GM18907 (cell line): ENCODE results near the gene CALHM6.
A peak's percentile ranks its signal among the peaks of the same experiment; 100 is the strongest.

Experiments
- ATAC-seq: cut with Tn5 transposase; IDR thresholded peaks from one replicate; pipeline ENCODE4 v1.9.1; 2021; ENCODE audit warnings: mild to moderate bottlenecking, moderate library complexity; ENCODE audit not compliant: unreplicated experiment

The CALHM6 gene

GRCh38 chr6:116444575-116444974, 16.6 kb upstream of the CALHM6 start:
- no peak for ATAC-seq

- ATAC-seq = no peak
Observed at GRCh38 chr6:116445102-116445501, 16.1 kb upstream of the CALHM6 start.

GRCh38 chr6:116446399-116446798, 14.8 kb upstream of the CALHM6 start:
- ATAC-seq = no peak

- ATAC-seq = no peak
Observed at GRCh38 chr6:116447052-116447451, 14.1 kb upstream of the CALHM6 start.

GRCh38 chr6:116447496-116448011, 13.6 kb upstream of the CALHM6 start:
- no peak for ATAC-seq

GRCh38 chr6:116449565-116449964, 11.6 kb upstream of the CALHM6 start:
- ATAC-seq = no peak

GRCh38 chr6:116450185-116450710, 10.9 kb upstream of the CALHM6 start:
- ATAC-seq = no peak

GRCh38 chr6:116450769-116451740, 10.1 kb upstream of the CALHM6 start:
- ATAC-seq = peak; percentile 95

- no peak for ATAC-seq
Observed at GRCh38 chr6:116451916-116452315, 9.3 kb upstream of the CALHM6 start.

- ATAC-seq = no peak
Observed at GRCh38 chr6:116452531-116452930, 8.6 kb upstream of the CALHM6 start.

- ATAC-seq = no peak
Observed at GRCh38 chr6:116456106-116456505, 5.1 kb upstream of the CALHM6 start.

- ATAC-seq = no peak
Observed at GRCh38 chr6:116456927-116457326, 4.2 kb upstream of the CALHM6 start.

GRCh38 chr6:116458264-116458663, 2.9 kb upstream of the CALHM6 start:
- ATAC-seq = no peak

- ATAC-seq = no peak
Observed at GRCh38 chr6:116459927-116460326, 1.2 kb upstream of the CALHM6 start.

GRCh38 chr6:116461932-116462885, 1.0 kb downstream of the CALHM6 start:
- peak; percentile 89 for ATAC-seq

- no peak for ATAC-seq
Observed at GRCh38 chr6:116463301-116463700, 2.1 kb downstream of the CALHM6 start.

GRCh38 chr6:116465246-116465645, 4.1 kb downstream of the CALHM6 start:
- no peak for ATAC-seq

- no peak for ATAC-seq
Observed at GRCh38 chr6:116467096-116467495, 5.9 kb downstream of the CALHM6 start.

GRCh38 chr6:116467514-116467913, 6.3 kb downstream of the CALHM6 start:
- no peak for ATAC-seq

GRCh38 chr6:116468293-116468692, 7.1 kb downstream of the CALHM6 start:
- ATAC-seq = no peak

GRCh38 chr6:116471531-116471930, 10.4 kb downstream of the CALHM6 start:
- no peak for ATAC-seq
